HTR-8/SVneo (cell line): ENCODE data around the gene MPV17L2.
A peak's percentile ranks its signal among the peaks of the same experiment; 100 is the strongest.

Experiments
- DNase-seq: peaks from one replicate; pipeline ENCODE4 v3.0.0; 2011; ENCODE audit warnings: low spot score, mixed read lengths; ENCODE audit not compliant: insufficient read length
- FAIRE-seq: peaks from 2 replicates; lab custom pipeline; 2011; peaks lifted over from hg19 to GRCh38; lab: Jason Lieb, UNC

The MPV17L2 gene

DNA sequence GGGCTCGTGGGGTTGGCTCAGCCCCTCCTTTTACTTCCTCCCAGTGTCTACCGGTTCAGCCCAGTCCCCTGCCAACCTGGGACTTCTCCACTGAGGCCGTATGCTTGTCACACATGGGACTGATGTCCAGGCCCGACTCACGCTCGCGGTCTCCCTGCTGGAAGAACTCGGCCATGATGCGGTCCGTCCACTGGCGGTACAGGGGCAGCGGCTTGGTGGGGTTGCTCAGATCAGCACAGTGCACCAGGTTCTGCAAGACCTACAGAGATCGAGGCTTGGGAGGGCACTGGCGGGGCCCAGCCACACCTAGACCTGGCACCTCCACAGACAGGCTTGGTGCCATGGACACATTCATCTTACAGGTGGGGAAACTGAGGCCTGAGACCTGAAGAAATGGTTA is 18.7 kb downstream of the MPV17L2 start:
- FAIRE-seq = no peak
- no peak for DNase-seq

DNA sequence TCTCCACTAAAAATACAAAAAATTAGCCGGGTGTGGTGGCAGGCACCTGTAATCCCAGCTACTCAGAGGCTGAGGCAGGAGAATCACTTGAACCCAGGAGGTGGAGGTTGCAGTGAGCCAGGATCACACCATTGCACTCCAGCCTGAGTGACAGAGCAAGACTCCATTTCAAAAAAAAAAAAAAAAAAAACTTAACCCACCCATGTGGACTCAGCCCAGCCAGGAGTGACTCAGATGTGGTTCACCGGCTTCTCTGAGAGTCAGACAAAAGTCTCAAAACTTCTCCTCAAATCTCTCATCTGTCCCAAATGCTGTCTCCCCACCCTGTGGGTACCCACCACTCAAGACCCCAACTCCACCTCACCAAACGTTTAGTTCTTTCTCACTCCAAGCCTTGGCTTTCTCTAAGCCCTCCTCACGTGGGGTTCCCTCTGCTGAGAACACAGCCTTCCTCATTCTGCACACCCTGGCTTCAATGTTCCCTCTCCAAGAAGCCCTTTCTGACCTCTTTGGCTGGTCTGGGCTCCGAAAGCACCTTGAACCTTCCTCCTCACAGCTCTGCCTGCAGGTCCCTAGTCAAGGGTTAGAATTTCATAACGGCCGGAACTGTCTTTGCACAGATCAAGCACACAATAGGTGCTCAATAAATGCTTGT is 21.9 kb downstream of the MPV17L2 start:
- no peak for DNase-seq
- no peak for FAIRE-seq

DNA sequence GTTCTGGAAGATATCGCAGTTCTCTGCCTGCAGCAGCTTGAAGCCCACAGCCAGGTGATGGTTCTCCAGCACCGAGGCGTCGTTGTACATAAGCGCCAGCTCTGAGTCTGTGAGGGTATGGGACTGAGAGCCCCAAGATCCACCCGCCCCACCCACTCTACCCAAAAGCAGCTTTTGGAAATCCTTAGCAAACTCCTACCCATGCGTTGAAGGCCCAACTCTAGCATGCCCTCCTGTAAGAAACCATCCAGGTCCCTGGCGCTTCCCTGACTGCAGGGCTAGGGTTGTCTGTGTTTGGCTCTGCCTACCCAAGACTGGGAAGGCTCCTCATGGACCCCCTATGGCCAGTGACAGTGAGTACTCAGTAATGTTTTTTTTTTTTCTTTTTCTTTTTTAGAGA is 23.8 kb downstream of the MPV17L2 start:
- no peak for FAIRE-seq
- no peak for DNase-seq

DNA sequence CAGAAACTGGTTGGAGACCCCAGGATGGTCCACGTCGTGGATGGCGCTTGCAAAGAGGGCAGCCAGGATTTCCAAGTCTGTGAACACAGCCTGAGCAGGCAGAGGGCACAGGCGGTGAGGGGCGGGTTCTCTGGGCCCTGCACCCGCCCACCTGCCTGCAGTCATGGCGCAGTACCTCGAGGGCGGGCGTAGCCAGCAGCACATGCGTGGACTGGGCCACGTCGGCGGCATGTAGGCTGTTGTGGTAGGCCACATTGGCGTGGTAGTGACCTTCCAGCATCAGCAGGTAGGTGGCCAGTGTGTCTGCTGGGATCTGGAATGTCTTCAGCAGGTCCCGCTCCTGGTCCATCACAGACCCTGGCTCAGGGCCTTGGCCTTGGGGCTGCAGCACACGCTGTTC is 25.1 kb downstream of the MPV17L2 start:
- FAIRE-seq = no peak
- no peak for DNase-seq

DNA sequence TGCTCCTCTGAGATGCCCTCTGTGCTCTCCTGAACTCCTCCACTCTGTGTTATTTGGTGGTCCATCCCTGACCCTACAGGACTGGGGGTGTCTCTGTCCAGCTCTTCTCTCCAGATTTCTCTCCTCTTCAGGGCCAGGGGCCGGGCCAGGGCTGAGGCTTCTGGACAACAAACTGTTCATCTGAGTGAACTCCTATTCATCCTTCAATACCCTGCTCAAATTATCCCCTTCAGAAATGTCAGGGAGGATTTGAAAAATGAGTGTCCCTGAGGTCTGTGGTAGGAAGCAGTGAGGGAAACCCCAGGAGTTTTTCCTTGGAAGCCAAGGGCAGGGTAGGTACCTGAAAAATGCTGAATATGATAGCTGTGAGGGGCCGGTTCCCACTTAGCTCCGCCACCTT is 25.6 kb downstream of the MPV17L2 start:
- DNase-seq = no peak
- FAIRE-seq = no peak

DNA sequence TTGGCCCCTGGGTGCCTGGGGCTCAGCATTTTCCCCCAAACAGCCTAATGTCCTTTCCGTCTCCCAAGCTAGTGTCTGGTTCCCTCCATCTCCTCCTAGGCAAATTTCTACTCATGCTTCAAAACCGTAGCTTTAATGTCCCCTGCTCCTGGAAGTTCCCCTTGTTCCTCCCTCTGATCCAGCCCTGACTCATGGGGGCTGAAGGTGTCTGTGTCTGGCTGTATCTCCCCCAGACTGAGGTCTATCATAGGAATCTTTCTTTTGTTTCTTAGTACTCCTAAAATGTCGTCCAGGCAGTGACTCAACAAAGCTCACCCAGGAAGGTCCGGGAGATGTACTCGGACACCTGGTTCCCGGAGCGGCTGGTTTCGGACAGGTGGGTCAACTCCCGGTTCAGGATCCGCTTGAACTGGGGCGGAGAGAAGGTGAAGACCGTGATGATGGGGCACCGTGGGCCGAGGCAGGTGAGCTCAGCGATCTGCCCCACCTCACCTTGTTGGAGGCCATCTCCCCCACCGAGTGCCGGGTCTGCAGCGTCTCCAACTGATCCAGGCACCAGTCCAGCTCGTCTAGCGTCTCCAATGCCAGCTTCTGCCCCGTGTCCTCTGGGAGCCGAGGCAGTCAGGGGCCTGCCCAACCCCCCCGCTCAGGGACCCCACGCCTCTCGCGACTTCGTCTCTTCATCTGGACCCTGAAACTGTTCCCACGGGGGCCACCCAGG is 27.1 kb downstream of the MPV17L2 start:
- FAIRE-seq (no peak), DNase-seq (no peak)

DNA sequence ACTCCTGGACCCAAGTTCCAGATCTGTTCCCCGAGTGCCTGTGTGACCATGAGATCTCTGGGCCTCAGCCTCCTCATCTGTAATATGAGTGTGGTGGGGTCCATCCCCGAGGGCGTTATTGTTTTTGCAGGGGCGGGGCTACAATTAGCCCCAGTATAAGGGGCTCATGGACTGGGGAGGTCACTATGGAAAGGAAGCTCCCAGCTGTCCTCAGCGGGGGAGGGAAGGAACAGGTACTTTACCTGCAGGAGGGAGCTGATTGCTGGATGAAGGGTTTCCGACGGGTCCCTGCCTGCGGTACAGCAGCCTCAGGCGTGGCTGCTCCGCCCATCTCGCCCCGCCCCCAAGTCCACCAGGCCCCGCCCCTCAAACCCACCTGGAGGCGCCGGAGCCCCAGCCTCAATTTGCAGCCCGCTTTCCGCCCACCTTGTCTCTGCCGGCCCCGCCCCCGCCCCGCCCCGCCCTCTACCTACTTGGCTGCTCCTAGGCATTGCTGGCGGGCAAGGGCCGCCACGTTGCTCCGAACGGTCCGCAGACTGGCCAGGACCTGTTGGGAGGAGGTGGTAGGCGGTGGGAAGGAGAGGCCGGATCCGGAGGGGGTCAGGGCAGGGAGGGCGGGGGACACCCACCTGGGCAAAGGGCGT is 27.7 kb downstream of the MPV17L2 start:
- FAIRE-seq = no peak
- no peak for DNase-seq

DNA sequence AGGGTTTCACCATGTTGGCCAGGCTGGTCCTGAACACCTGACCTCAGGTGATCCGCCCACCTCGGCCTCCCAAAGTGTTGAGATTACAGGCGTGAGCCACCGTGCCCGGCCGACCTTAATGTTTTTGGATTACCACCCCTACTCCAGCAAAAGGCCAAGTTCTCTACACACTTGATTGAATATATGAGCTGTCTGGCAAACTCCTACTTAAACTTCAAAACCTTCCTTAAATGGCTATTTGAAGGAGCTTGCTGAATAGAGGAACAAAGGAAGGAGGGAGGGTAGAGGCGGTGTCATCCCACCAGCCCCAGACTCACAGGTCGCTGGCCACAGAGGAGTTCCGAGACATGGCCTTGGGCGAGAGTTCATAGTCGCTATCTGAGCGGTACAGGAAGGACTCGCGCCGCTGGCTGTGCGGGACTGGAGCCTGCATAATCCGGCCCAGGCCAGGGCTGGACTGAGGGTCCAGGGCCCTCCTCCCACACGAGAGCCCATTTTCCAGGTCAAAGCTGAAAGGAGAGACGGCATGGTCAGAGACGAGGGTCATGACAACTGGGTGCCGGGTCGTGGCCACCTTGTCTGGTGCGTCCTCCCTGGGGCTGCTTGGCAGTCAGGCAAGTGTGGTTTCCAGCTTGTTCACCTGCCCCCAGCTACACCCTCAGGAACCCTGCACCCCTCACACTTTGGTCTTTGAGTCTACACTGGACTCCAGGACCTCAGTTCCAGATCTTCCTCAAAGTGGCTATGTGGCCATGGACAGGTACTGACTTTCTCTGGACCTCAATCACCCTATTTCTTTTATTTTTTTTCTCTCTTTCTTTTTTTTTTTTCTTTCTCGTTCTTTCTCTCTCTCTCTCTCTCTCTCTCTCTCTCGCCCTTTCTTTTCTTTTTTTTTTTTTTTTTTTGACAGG is 29.1 kb downstream of the MPV17L2 start:
- FAIRE-seq = no peak

DNA sequence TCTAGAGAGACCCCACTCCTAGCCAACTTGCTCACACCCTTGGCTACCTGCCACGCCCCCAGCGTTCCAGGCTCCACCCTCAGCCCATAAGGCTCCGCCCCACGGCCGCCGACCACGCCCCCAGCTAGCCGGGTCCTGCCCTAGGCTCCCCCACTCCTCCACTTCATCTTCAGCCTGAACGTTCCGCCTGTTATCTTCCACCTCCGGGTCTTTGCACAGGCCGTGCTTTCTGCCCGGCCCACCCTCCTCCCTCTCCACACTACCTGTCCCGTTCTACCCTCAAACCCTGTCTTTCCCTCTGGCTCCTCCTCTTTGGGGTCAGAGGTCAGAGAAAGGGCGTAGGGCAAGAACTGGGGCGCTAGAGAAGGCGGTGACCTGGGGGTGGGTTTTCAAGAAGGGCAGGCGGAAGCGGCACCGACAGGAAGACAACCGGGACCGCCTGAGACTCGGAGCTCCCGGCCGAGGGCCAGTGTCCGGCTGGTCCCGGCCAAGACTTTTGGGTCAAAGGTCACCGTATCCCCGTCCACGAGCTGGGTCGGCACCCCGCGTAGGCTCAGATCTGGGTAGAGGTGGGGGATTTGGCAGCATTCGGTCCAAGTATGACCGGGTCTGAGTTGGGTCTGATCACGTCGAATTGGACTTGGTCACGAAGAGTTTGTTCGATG is 31.0 kb downstream of the MPV17L2 start:
- no peak for FAIRE-seq
- DNase-seq = peak; percentile 70

More for the DNA sequence above, 29.1 kb downstream of the MPV17L2 start:
- DNase-seq = no peak

DNA sequence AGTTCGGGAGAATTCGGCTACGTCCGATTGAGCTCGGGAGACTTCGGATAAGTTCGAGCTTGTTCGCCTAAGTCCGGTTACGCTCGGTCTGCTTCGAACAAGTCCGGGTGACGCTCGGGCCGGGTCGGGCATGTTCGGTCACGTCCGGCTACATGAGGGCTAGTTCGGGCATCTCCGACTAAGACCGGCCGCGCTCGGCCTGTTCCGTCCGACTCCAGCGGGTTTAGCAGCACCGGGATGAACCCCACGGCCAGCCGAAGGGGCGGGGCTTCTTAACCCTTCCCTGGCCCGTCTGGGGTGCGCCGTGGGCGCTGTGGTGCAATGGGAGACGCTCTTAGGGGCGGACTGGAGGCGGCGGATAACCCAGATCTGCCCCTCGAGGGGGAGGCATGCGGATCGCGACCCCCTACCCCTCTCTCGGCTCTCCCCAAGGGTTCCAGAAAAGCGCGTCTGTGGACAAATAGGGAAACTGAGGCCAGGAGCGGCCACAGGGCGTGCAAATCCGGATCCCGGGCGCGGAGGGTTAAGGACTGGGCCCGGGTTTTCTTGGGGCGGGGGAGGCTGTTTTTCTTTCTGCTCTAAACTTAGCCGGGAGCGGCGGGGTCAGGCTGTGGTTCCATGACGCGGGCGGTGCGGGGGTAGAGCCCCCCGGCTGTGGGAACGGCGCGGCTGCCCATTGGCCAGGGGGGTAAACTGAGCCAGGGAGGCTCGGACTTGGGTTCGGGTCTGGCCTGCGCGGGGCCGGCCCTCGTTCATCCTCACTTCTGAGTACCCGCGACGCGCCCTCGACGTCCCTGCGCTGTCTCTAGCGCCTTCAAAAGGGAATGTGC is 31.7 kb downstream of the MPV17L2 start:
- DNase-seq = peak; percentile 99
- peak; percentile 99 for FAIRE-seq

DNA sequence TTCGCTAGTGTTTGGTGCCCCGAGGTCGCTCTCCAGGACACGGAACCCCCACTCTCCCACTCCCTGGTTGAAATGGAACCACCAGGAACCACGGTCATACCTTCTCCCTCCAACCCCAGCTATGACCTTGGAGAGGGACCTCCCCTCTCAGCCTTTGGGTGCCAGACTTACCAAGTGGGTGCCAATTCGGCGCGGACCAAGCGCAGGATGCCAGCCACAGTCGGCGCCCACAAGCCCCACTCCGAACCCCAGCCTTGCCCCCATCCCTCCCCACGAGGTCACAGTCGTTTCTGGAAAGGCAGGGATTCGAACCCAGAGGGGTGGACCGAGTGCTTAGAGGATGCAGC is 32.3 kb downstream of the MPV17L2 start:
- FAIRE-seq = no peak
- DNase-seq = no peak

DNA sequence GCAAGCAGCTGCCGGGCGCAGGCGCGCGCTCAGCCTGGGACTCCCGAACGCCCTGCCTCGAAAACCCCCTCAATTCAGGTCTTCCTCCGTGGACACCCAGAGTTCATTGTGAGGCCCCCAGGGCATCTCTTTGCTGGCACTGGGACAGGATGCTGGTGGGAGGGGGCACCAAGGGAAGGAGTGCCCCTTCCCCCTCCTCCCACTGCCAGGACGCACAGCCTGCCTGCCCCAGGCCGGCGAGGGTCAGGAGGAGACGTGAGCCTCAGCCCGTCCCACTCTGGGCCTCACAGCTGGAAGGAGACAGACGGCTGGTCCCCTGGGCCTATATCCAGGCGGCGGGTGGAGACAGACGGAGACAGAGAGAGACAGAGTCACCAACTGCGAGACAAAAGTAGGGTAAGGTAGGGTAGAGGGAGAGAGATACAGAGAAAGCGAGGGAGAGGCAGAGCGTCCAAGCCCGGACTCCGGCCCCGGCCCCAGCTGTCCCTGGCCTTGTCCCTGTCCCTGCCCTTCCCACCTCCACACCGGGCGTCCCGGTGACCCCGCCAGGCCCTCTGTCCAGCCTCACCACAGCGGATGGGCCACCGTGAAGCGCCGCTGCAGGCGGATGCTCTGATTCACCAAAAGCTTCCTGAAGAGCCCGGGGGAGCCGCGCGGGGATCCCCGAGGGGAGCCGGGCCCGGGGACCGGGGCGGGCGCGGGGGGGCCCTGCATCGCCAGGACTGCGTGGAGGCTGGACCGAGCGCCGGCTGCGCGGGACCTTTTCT is 32.9 kb downstream of the MPV17L2 start, which contains the start of gene PDE4C:
TSS of gene PDE4C (minus strand) at position 737 of the 767 bp plus-strand sequence. CDS start at position 714, 23 bp downstream.
- DNase-seq = no peak
- FAIRE-seq = no peak

DNA sequence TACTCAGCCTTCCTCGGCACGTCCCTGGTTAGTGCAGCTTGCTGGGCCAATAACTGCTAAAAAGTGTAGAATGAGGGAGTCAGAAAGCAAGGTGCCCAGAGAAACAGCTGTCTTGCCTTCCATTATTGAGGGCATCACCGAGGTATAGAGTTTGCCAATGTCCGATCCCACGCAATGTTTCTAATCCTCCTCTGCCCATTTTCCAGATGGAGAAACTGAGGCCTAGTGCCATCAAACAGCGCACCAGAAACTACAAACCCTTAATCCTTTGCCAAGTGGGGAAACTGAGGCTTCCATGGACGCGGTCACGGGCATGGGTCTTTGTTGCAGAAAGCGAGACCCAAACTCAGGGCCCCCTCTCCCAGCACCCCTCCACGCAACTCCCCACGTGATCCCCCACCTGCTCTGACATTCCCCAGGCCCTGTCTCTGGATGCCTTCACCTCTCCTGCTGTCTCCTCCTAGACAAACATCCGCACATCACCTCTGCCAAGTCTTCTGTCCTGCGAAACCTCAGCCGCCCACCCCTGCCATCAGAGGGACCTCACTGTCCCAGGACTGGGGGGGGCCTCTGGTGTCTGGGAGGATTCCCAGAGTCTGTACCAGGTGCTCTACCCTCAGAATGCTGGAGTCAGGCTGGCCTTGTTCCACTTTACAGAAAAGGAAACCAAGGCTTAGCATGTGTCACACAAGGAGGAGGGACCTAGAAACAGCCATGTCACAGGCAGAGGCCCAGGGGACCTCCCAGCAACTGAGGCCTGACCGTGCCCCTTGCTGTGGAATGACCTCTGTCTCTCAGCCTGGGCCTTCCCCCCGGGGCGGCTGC is 34.1 kb downstream of the MPV17L2 start:
- FAIRE-seq (no peak), DNase-seq (no peak)

DNA sequence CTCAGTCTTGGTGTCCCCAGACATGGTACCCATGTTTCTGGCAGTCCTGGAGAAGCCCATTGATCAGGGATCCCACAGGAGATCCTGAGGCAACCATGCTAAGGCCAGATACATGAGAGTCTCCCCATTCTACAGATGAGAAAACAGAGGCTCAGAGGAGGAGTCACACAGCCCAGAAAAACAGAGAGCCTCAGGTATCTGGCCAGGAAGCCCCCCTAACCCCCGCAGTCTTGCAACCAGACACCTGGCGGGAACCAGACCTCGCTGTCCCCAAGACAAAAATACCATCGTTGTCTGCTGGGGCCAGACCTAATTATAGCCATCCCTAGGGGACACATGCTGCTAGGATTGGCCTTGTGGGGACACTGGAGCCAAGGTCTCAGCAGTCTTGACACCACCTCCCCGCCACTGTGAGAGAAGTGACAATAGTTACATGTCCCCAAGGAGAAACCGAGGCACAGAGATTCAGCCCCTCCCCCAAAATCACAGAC is 34.8 kb downstream of the MPV17L2 start:
- FAIRE-seq (no peak), DNase-seq (no peak)

DNA sequence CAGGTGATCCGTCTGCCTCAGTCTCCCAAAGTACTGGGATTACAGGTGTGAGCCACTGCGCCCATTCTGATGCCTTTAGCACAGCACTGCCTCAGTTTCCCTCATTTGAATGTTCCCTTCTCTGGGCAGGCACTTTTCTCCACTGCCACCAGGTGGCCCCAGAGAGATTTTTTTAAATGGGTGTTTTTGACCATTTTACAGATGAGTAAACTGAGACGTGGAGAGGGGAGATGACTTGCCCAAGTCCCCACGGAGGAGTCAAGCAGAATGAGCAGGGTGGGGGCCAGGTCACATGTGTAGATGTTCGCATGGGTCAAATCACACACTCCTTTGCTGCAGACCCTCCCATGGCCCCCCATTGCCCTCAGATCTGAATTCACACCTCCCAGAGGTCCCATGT is 36.5 kb downstream of the MPV17L2 start:
- no peak for DNase-seq
- no peak for FAIRE-seq

DNA sequence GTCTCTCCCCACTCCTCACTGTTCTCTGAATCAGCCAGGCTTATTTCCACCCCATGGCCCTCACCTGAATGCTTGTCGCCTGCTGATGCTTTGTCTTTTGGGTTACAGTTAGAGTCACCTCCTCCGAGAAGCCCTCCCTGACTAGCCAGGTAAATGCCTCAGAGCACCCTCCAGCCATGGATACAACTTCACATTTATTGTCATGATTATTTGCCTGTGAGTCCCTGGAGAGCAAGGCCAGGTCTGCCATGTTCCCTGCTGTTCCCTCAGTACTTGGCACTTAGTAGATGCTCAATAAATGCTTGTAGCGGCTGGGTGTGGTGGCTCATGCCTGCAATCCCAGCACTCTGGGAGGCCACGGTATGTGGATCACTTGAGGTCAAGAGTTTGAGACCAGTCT is 36.9 kb downstream of the MPV17L2 start:
- FAIRE-seq (no peak), DNase-seq (no peak)

DNA sequence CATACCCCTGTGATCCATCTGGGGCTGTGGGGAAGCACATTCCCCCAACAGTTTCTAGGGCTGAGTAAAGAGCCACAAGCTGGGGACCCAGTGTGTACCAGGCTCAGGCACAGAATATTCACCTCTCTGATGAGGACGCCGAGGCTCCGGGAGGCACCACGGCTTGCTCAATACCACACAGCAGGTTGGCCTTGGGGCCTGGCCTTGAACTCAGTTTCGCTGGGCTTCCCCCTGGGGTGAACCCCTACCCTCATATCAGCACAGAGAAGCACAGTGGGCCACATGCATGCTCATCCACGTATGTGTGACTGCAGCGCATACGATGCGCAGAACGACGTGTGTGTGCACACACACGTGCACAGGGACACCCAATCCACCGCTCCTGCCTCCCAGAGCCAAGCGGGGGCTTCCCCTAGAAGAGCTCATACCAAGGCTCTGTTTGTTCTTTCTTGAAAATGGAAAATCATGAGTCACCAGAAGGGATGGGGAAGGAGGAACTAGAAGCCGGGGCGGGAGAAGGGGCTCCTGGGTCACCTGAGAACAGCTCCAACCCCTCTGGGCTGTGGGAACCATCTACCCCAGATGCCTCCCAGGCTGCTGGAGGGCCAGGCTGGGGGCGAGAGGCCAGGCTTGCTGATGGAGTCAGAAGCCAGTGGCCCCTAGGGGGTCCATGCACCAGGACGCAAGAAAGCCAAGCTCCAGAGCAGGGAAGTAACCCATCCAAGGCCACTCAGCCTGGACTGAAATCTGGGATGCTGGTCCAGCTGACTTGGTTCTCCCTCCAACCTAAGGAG is 38.1 kb downstream of the MPV17L2 start:
- DNase-seq = no peak
- peak; percentile 40 for FAIRE-seq
